Neural cell (in vitro differentiated cells): ENCODE data around the gene PKN2. TPM values are rescaled to one million over a fixed set of nuclear protein-coding genes. Genes with fewer than 3 reads are reported as not detected.
"Not testable (repeated sequence)": the region's sequence is repeated elsewhere in the genome, so short reads cannot be mapped to it uniquely, and the experiment has no call there.

Source experiments
- H2AFZ ChIP-seq: fragments of 200-600, 300-800 bp; sonication (generic), shearing (Covaris generic); 2 replicates; pipeline ENCODE4 v1.6.0; 2014; ENCODE audit warnings: low read depth, mild to moderate bottlenecking, antibody characterized with exemption, low read length, moderate library complexity
- H3F3A ChIP-seq: fragments of 200-600 bp; shearing (Covaris generic); 2 replicates; pipeline ENCODE4 v1.6.1; 2016; ENCODE audit warnings: mild to moderate bottlenecking, moderate library complexity, mixed read lengths, antibody characterized with exemption, low read length; ENCODE audit not compliant: insufficient read depth, poor library complexity, severe bottlenecking
- H3K27ac ChIP-seq: fragments of 200-600, 300-800 bp; sonication (generic), shearing (Covaris generic); 2 replicates; pipeline ENCODE4 v1.5.1; 2014; ENCODE audit warnings: mild to moderate bottlenecking, low read length, moderate library complexity
- H3K27me3 ChIP-seq: fragments of 300-800, 200-600 bp; sonication (generic), shearing (Covaris generic); 2 replicates; pipeline ENCODE4 v1.6.0; 2014; ENCODE audit warnings: mild to moderate bottlenecking, low read depth, low read length, moderate library complexity; ENCODE audit not compliant: insufficient read depth
- H3K36me3 ChIP-seq: fragments of 300-800, 200-600 bp; sonication (generic), shearing (Covaris generic); 2 replicates; pipeline ENCODE4 v1.5.1; 2014; ENCODE audit warnings: mild to moderate bottlenecking, antibody characterized with exemption, low read length, moderate library complexity; ENCODE audit not compliant: insufficient read depth
- H3K4me2 ChIP-seq: fragments of 300-800, 200-600 bp; sonication (generic), shearing (Covaris generic); 2 replicates; pipeline ENCODE4 v1.6.0; 2014; ENCODE audit warnings: mild to moderate bottlenecking, low read length
- H3K4me3 ChIP-seq: fragments of 300-800, 200-600 bp; sonication (generic), shearing (Covaris generic); 2 replicates; pipeline ENCODE4 v1.5.1; 2014; ENCODE audit warnings: mild to moderate bottlenecking, low read length, moderate library complexity
- H3K79me2 ChIP-seq: fragments of 200-600 bp; shearing (Covaris generic); replicated peaks from 2 replicates; pipeline ENCODE4 v1.6.0; 2014; ENCODE audit warnings: mild to moderate bottlenecking, low read length, moderate library complexity; ENCODE audit not compliant: insufficient read depth
- H3K9ac ChIP-seq: fragments of 300-800, 200-600 bp; sonication (generic), shearing (Covaris generic); 2 replicates; pipeline ENCODE4 v1.6.1; 2016; ENCODE audit warnings: mild to moderate bottlenecking, low read length, mixed read lengths
- H3K9me2 ChIP-seq: fragments of 200-600 bp; shearing (Covaris generic); 2 replicates; pipeline ENCODE4 v1.6.1; 2016; ENCODE audit warnings: mild to moderate bottlenecking, low read length, mixed read lengths; ENCODE audit not compliant: insufficient read depth
- H3K9me3 ChIP-seq: fragments of 200-600, 300-800 bp; sonication (generic), shearing (Covaris generic); 2 replicates; pipeline ENCODE4 v1.6.1; 2016; ENCODE audit warnings: mild to moderate bottlenecking, mixed run types, low read length, moderate library complexity, mixed read lengths
- H4K20me1 ChIP-seq: fragments of 200-600 bp; shearing (Covaris generic); 2 replicates; pipeline ENCODE4 v1.6.1; 2016; ENCODE audit warnings: mild to moderate bottlenecking, mixed run types; ENCODE audit not compliant: insufficient read depth
- EP300 ChIP-seq: fragments of 450-650 bp; conservative IDR thresholded peaks from 2 replicates; pipeline ENCODE4 v1.6.1; 2014; ENCODE audit warnings: antibody characterized with exemption, mild to moderate bottlenecking, moderate library complexity; ENCODE audit not compliant: poor library complexity, severe bottlenecking
- EZH2 ChIP-seq: fragments of 200-600, 300-800 bp; shearing (Covaris generic), sonication (generic); IDR thresholded peaks from 2 replicates; pipeline ENCODE4 v1.6.1; 2014; ENCODE audit warnings: antibody characterized with exemption, low read length, borderline replicate concordance, mild to moderate bottlenecking; ENCODE audit not compliant: insufficient read depth, poor library complexity, severe bottlenecking
- MXI1 ChIP-seq: fragments of 450-650 bp; conservative IDR thresholded peaks from 2 replicates; pipeline ENCODE4 v1.6.1; 2014; ENCODE audit warnings: antibody characterized with exemption, mild to moderate bottlenecking; ENCODE audit not compliant: poor library complexity, severe bottlenecking
- POLR2AphosphoS5 ChIP-seq: IDR thresholded peaks from 2 replicates; pipeline ENCODE4 v1.6.1; 2012
- RAD21 ChIP-seq: fragments of 450-650 bp; conservative IDR thresholded peaks from 2 replicates; pipeline ENCODE4 v1.6.1; 2014; ENCODE audit warnings: antibody characterized with exemption, mild to moderate bottlenecking, moderate library complexity
- SMC3 ChIP-seq: fragments of 450-650 bp; conservative IDR thresholded peaks from 2 replicates; pipeline ENCODE4 v1.6.1; 2014; ENCODE audit warnings: antibody characterized with exemption, mild to moderate bottlenecking, moderate library complexity; ENCODE audit not compliant: poor library complexity
- TAF1 ChIP-seq: IDR thresholded peaks from 2 replicates; pipeline ENCODE4 v1.6.1; 2012; ENCODE audit warnings: low read depth
- polyA plus RNA-seq: library from polyadenylated mRNA; depleted of rRNA; stranded (reverse); fragments of >200 nt; gene quantifications from 2 replicates; pipeline ENCODE4 v1.2.3, GENCODE V29; 2014
- TF ChIP-seq, protein P1 (sequence below): IDR thresholded peaks from 2 replicates; pipeline ENCODE4 v1.6.1; 2012; ENCODE audit warnings: borderline replicate concordance
- TF ChIP-seq, protein P2 (sequence below): fragments of 450-650 bp; IDR thresholded peaks from 2 replicates; pipeline ENCODE4 v1.5.1; 2014; ENCODE audit warnings: antibody characterized with exemption, mild to moderate bottlenecking, moderate library complexity; ENCODE audit not compliant: poor library complexity, severe bottlenecking

Gene PKN2
- polyA plus RNA-seq, 1 donor from 2014 or later, result 38.4 TPM

GRCh38 chr1:88813471-88813870 is 129.4 kb downstream of the PKN2 start:
- Histone ChIP-seq H2AFZ (no peak overlapping the region), H3K79me2 (no peaks in the 10 kb centered on the region), H3K9me3 (no peaks in the 10 kb centered on the region), H3K4me2 (no peak overlapping the region), H3K4me3 (no peak overlapping the region), H3F3A (no peaks in the 10 kb centered on the region), H3K36me3 (no peaks in the 10 kb centered on the region), H3K27ac (no peak overlapping the region), H3K9me2 (no peaks in the 10 kb centered on the region), H3K27me3 (no peaks in the 10 kb centered on the region), H3K9ac (no peak overlapping the region), H4K20me1 (no peaks in the 10 kb centered on the region)
- TF ChIP-seq POLR2AphosphoS5 (no peak), EZH2 (no peak), RAD21 (no peak), EP300 (no peak)
- TF ChIP-seq, protein P1, sequence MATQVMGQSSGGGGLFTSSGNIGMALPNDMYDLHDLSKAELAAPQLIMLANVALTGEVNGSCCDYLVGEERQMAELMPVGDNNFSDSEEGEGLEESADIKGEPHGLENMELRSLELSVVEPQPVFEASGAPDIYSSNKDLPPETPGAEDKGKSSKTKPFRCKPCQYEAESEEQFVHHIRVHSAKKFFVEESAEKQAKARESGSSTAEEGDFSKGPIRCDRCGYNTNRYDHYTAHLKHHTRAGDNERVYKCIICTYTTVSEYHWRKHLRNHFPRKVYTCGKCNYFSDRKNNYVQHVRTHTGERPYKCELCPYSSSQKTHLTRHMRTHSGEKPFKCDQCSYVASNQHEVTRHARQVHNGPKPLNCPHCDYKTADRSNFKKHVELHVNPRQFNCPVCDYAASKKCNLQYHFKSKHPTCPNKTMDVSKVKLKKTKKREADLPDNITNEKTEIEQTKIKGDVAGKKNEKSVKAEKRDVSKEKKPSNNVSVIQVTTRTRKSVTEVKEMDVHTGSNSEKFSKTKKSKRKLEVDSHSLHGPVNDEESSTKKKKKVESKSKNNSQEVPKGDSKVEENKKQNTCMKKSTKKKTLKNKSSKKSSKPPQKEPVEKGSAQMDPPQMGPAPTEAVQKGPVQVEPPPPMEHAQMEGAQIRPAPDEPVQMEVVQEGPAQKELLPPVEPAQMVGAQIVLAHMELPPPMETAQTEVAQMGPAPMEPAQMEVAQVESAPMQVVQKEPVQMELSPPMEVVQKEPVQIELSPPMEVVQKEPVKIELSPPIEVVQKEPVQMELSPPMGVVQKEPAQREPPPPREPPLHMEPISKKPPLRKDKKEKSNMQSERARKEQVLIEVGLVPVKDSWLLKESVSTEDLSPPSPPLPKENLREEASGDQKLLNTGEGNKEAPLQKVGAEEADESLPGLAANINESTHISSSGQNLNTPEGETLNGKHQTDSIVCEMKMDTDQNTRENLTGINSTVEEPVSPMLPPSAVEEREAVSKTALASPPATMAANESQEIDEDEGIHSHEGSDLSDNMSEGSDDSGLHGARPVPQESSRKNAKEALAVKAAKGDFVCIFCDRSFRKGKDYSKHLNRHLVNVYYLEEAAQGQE, result no peak
- TF ChIP-seq, protein P2, sequence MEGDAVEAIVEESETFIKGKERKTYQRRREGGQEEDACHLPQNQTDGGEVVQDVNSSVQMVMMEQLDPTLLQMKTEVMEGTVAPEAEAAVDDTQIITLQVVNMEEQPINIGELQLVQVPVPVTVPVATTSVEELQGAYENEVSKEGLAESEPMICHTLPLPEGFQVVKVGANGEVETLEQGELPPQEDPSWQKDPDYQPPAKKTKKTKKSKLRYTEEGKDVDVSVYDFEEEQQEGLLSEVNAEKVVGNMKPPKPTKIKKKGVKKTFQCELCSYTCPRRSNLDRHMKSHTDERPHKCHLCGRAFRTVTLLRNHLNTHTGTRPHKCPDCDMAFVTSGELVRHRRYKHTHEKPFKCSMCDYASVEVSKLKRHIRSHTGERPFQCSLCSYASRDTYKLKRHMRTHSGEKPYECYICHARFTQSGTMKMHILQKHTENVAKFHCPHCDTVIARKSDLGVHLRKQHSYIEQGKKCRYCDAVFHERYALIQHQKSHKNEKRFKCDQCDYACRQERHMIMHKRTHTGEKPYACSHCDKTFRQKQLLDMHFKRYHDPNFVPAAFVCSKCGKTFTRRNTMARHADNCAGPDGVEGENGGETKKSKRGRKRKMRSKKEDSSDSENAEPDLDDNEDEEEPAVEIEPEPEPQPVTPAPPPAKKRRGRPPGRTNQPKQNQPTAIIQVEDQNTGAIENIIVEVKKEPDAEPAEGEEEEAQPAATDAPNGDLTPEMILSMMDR, result no peak

- not testable (repeated sequence) for H3K4me3 ChIP-seq, H3K27me3 ChIP-seq, H3K9me2 ChIP-seq, H3K36me3 ChIP-seq, H4K20me1 ChIP-seq, H3K79me2 ChIP-seq, H2AFZ ChIP-seq, H3F3A ChIP-seq, H3K9me3 ChIP-seq, H3K27ac ChIP-seq, H3K9ac ChIP-seq, H3K4me2 ChIP-seq
These were observed 135.6 kb downstream of the PKN2 start for GRCh38 chr1:88819642-88820041.

GRCh38 chr1:88825721-88826120 is 141.6 kb downstream of the PKN2 start:
- Histone ChIP-seq H2AFZ (no peak overlapping the region), H3K9me2 (no peaks in the 10 kb centered on the region), H4K20me1 (no peaks in the 10 kb centered on the region), H3K9ac (no peak overlapping the region), H3F3A (no peaks in the 10 kb centered on the region), H3K27ac (no peak overlapping the region), H3K27me3 (no peaks in the 10 kb centered on the region), H3K4me2 (no peak overlapping the region), H3K36me3 (no peaks in the 10 kb centered on the region), H3K79me2 (no peaks in the 10 kb centered on the region), H3K9me3 (no peaks in the 10 kb centered on the region), H3K4me3 (no peak overlapping the region)
- TF ChIP-seq EZH2 (no peak), TAF1 (no peak), SMC3 (no peak), MXI1 (no peak), POLR2AphosphoS5 (no peak), RAD21 (no peak), EP300 (no peak)
- TF ChIP-seq, protein P2, result no peak
- TF ChIP-seq, protein P1, result no peak
